HepG2 (cell line): ENCODE measurements around the gene DNPH1. TPM values are rescaled to one million over a fixed set of nuclear protein-coding genes. Genes with fewer than 3 reads are reported as not detected.

Experiments
- CEBPB ChIP-seq: IDR thresholded peaks from 2 replicates; pipeline ENCODE4 v1.6.1; 2011; ENCODE audit warnings: low read depth, low read length, improper control_type of control experiment, borderline replicate concordance
- PAF1 ChIP-seq: IDR thresholded peaks from 2 replicates; pipeline ENCODE4 v1.6.1; 2016; ENCODE audit warnings: missing genetic modification reagents, missing compliant biosample characterization
- RARG ChIP-seq: sonication (generic); formaldehyde crosslinking; IDR thresholded peaks from 2 replicates; pipeline ENCODE4 v1.4.0; 2020; ENCODE audit warnings: low read depth, mild to moderate bottlenecking, missing genetic modification reagents
- RNF2 ChIP-seq: fragments of 450-650 bp; conservative IDR thresholded peaks from 2 replicates; pipeline ENCODE4 v1.6.1; 2016; ENCODE audit warnings: low read depth
- ZHX2 ChIP-seq, 2 experiments: sonication (generic) in 1 of 2; formaldehyde crosslinking in 1 of 2; IDR thresholded peaks; 2 replicates each; pipeline versions ENCODE4 v1.6.1 to v1.9.0; 2014 to 2022; ENCODE audit warnings: antibody characterized with exemption in 1 of 2, borderline replicate concordance in 1 of 2, inconsistent platforms in 1 of 2, low read depth in 1 of 2, missing genetic modification reagents in 1 of 2
- ZNF567 ChIP-seq: sonication (generic); formaldehyde crosslinking; IDR thresholded peaks from 2 replicates; pipeline ENCODE4 v1.8.1; 2023; ENCODE audit warnings: mild to moderate bottlenecking, missing genetic modification reagents, borderline replicate concordance
- ZNF569 ChIP-seq: sonication (generic); formaldehyde crosslinking; IDR thresholded peaks from 2 replicates; pipeline ENCODE4 v1.5.0; 2020; ENCODE audit warnings: mild to moderate bottlenecking, missing genetic modification reagents, moderate library complexity, borderline replicate concordance
- polyA plus RNA-seq, 8 experiments: library from polyadenylated mRNA; depleted of rRNA in 3 of 8; stranded (reverse) in 7 of 8; unstranded in 1 of 8; fragments of >200 nt; fragmentation: Illumina TruSeq in 4 of 8; extraction: Trizol in 4 of 8; gene quantifications; 2 replicates each; pipeline versions ENCODE4 v1.2.1 to v1.2.3, GENCODE V29; 2011 to 2016; ENCODE audit warnings: low read depth in 4 of 8, missing spikeins in 1 of 8, mixed read lengths in 1 of 8; ENCODE audit not compliant: insufficient read depth in 1 of 8
- total RNA-seq, 5 experiments: library from RNA; depleted of rRNA; stranded (reverse); fragments of >200 nt; fragmentation: Illumina TruSeq; extraction: Trizol; gene quantifications; 2 replicates each; pipeline ENCODE4 v1.2.3, GENCODE V29; 2016; ENCODE audit warnings: low read depth in 1 of 5
- TF ChIP-seq, protein P1 (sequence below): sonication (generic); formaldehyde crosslinking; conservative IDR thresholded peaks from 2 replicates; pipeline ENCODE4 v1.8.1; 2023; ENCODE audit warnings: missing genetic modification reagents

DNPH1 gene
- total and polyA plus RNA-seq, 2 of the 13 experiments (the other 11 are each of a cell fraction or from before 2014, with no cell fraction given), result 56.5 to 75.1 TPM

DNA sequence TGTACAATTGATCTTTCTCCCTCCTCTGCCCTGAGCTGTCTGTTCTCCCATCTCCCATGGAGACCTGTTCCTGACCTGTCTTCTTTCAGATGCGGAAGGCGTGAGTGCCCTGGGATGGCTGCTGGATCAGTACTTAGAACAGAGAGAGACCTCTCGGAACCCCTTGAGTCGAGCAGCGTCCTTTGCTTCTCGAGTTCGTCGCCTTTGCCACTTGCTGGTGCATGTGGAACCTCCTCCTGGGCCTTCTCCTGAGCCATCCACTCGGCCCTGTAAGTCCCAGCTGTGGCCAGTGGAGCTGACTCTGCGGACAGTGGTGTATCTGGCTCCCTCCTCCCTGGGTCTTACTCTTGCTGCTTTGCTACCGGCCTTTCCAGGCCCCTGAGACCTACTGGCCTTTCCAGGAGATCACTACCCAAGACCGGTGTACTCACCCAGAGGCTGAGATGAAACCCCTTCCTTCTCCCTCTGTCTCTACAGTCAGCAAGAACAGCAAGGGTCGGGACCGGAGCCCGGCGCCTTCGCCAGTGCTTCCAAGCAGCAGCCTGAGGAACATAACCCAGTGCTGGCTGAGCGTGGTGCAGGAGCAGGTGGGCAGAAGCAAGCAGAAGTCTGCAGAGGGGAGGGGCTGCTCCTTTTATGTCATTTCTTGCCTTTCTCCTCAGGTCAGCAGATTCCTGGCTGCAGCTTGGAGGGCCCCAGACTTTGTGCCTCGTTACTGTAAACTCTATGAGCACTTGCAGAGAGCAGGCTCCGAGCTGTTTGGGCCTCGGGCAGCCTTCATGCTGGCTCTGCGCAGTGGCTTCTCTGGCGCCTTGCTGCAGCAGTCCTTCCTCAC lies 24.8 kb downstream of the DNPH1 start (continued):
- TF ChIP-seq, protein P1, sequence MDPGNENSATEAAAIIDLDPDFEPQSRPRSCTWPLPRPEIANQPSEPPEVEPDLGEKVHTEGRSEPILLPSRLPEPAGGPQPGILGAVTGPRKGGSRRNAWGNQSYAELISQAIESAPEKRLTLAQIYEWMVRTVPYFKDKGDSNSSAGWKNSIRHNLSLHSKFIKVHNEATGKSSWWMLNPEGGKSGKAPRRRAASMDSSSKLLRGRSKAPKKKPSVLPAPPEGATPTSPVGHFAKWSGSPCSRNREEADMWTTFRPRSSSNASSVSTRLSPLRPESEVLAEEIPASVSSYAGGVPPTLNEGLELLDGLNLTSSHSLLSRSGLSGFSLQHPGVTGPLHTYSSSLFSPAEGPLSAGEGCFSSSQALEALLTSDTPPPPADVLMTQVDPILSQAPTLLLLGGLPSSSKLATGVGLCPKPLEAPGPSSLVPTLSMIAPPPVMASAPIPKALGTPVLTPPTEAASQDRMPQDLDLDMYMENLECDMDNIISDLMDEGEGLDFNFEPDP (CRISPR knock-in tag), result no peak
- TF ChIP-seq ZNF567 (CRISPR knock-in tag), result no peak
- TF ChIP-seq ZNF569 (CRISPR knock-in tag), result no peak
- TF ChIP-seq RNF2, result no peak
- no peak for TF ChIP-seq CEBPB
- TF ChIP-seq PAF1, result no peak
- no peak for TF ChIP-seq RARG (CRISPR knock-in tag)
- TF ChIP-seq ZHX2 (IDR thresholded peaks at IDR 0.05; ENCODE audit: low read depth), result no peak
- no peak for TF ChIP-seq ZHX2 (CRISPR knock-in tag; IDR thresholded peaks at IDR 0.05; ENCODE audit: borderline replicate concordance)
